Fibroblast of skin of left quadriceps (primary cell): ENCODE measurements around the gene ADAP1.

Source experiments
- DNase-seq, 2 experiments: peaks; one replicate each; pipeline ENCODE4 v3.0.0-alpha.2; 2013; ENCODE audit warnings: low read depth in 2 of 2

ADAP1 gene

DNA sequence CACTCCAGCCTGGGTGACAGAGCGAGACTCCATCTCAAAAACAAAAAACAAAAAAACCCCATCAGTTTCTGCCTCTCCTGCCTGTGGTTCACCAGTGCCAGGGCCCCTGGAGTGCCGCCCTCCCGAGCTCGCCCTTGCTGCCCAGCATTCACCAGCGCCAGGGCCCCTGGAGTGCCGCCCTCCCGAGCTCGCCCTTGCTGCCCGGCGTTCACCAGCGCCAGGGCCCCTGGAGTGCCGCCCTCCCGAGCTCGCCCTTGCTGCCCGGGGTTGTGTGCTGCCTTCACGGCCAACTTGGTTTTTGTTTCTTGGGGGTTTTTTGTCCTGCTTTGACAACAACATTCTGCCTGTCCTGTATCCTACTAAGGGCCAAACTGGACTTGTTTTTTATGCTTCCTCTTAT lies 91.4 kb downstream of the ADAP1 start:
- DNase-seq, result no peak

DNA sequence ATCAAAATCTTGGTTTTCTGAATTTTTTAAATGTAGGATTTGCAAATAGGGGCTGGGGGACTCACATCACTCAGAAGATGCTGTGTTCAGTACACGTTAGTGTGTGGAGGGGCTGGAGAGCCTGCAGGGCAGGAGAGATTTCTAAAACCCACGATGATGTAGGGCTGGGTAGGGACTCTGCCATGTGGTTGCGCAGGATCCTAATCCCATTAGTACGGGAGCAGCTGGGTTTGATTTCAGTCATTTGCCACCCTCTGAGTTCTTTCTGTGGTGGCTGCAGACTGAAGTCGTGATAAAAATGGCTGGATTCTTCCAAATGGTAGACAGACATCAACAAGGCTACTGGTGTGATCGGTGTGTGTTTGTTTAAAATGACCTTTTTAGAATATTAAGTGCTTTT lies 92.3 kb downstream of the ADAP1 start:
- no peak for DNase-seq

DNA sequence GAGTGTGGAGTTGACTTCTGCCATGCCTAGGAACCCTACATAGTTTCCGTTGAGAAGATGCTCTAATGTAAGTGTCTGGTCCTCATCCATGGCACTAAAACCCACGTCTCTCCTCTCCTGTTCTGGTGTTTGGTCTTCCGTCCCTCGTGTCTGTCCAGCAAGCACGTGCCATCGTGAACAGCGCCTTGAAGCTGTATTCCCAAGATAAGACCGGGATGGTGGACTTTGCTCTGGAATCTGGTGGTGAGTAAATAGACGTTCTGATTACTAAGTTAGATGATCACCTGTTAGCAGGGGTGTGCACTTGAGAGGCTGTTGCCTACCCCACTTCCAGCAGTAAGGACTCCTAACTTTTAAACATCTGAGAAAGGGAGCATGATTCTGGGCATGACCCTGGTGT lies 93.3 kb downstream of the ADAP1 start:
- DNase-seq, result no peak

DNA sequence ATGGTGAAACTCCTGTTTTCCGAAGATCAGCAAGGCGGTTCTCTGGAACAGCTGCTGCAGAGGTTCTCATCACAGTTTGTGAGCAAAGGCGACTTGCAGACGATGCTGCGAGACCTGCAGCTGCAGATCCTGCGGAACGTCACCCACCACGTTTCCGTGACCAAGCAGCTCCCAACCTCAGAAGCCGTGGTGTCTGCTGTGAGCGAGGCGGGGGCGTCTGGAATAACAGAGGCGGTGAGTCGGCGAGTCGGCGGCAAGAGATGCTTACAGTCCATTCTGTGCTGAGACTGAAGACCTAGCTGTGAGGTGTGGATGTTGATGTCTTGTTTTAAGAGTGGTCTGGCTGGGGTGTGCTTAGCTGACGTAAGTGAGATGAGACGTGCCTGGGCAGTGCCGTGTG lies 94.3 kb downstream of the ADAP1 start:
- DNase-seq, result no peak

DNA sequence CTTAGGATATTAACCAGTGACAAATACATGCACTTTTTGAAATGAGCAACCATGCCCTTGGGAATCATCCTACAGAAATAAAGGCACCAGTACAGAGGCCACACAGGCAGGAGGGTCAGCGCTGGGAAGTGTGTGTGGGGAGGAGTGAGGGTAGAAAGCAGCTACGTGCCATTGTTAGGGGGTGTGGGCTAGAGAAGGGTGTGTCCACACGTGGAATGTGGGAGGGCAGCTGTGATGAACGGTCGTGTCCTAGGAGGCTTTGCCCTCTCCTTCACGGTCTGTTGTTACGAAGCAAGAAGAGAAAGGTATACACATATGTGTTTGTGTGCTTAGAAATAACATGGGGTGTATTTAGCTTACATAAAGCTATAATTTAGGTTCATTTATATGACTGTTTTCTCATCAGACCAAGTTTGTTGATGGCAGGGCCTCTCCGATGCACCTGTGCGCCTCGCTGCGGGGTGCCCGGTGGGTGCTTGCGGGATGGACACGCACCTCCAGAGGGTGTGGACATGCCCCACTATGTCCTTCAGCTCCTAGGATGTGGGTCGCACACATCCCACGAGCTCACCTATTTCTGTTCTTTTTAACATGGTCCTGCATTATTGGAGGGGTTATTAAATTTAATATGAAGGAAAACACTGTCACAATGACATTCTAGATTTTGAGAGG lies 95.0 kb downstream of the ADAP1 start:
- DNase-seq, result no peak

DNA sequence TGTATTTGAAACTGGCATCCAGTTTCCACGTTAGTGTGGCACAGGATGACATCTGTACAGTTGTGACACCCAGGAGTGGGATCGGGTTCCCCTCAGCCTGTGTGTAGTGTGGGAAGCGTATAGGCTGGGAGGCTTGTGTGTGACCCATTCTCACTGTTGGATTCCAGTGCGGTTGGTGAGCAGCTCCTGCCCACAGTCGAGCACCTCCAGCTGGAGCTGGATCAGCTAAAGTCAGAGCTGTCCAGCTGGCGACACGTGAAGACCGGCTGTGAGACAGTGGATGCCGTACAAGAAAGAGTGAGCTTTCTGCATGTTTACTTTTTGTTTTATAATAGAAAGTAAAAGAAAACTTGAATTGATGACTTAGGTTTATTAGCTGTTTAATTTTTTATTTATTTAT lies 96.8 kb downstream of the ADAP1 start:
- no peak for DNase-seq

DNA sequence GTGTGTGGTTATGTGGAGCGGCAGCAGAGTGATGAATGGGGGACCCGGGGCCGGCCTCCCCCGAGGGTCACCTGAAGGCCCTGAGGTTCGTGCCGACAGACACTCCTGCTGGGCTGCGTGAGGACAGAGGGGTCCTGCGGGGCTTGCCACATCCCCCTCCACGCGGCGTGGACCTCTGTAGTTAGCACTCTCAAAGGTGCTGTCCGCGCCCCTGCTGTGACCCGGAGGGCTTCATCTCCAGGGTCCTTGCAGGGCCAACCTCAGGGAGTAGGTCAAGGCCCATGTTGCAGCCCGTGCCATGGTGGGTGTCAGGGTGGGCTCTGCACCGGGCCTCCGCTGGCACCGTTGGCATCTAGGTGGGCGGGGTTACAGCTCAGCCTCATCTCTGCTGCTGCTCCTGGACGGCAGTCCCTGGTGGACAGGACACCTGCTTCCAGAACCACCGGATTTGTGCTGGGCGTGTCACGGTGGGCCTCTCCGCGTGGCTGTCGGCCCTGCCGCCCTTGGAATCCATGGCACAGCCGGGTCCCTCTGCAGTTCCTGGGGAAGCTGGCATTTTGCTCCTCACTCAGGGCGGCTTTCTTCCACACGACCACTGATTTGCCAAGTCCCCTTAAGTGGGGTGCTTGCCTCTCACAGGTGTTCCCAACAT lies 97.9 kb downstream of the ADAP1 start:
- no peak for DNase-seq

DNA sequence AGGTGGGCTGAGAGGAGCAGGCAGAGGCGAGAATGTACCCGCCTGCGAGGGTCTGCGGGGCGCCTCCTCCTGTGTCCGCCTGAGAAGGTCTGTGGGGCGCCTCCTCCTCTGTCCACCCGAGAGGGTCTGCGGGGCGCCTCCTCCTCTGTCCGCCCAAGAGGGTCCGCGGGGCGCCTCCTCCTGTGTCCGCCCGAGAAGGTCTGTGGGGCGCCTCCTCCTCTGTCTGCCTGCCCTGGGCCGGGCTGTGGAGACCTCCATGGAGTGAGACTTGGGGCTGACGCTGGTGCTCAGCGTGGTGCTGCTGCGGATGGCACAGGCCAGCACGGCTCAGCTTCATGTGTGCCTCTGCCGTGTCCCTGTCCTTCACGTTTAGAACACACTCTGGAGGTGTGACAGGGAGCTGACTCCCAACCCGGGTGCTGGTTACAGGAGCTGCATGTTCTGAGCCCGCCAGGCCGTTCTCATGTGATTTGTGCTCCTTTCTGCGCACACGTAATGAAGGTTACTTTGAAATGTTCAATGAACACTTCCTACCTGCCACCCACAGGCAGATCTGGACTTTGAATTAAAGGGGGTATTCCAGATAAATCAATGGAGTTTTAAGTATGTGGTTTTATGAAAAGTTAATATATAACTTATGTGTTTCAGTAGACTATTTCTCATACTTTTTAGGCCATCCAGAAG lies 98.7 kb downstream of the ADAP1 start:
- no peak for DNase-seq

DNA sequence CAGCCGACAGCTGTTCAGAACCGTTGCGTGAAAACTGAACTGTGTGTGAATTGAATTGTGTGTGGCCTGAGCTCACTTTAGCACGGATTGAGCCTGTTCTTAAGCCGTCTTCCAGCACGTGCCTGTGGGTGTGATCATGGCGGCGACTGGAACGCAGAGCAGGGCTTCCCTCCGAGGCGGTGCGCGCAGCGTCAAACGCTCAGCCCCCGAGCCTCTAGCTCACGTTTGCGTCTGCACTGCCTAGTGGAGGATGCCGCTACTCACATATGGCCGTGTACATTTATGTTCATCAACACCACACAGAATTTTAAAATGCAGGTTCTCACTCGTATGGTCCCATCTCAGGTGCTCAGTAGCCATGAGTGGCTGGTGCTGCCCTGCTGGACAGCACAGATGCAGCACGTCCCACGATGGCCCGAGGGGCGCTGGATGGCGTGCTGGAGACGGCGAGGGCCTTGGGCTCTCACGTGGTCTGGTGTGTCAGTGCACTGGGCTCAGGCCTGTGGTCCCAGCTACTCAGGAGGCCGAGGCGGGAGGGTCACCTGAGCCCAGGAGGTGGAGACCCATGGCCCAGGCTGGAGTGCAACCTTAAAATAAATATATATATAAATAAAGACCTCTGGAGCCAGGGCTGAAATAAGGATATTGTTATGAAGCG lies 100.2 kb downstream of the ADAP1 start:
- DNase-seq, result no peak

DNA sequence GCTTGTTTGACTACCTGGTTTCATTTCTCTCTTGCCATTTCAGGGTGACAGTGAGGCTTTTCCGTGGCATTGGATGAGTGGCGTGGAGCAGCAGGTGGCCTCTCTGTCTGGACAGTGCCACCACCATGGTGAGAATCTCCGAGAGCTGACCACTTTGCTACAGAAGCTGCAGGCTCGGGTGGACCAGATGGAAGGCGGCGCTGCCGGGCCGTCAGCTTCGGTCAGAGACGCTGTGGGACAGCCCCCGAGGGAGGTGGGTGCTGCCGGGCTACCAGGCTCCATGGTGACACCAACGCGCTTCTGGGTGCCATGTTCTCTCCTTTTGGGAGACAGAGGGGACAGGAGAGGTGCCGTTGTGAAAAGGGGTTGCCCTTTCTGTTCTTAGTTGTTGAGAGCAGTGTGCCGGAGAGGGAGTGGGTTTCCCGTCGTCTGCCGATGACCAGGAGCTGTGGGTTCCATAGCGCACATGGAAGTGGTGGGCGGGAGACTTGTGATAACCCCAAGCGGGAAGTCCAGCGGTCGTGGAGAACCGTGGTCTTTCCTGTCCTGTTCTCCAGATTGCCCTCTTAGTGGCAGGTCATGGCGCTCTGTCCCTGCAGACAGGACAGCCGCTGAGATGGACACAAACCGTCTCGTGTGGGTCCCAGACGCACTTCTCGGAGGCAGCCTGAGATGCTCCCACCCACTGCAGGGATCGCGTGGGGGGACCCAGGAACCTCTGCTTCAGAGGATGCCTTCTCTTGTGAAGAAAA lies 100.9 kb downstream of the ADAP1 start:
- DNase-seq, result no peak

DNA sequence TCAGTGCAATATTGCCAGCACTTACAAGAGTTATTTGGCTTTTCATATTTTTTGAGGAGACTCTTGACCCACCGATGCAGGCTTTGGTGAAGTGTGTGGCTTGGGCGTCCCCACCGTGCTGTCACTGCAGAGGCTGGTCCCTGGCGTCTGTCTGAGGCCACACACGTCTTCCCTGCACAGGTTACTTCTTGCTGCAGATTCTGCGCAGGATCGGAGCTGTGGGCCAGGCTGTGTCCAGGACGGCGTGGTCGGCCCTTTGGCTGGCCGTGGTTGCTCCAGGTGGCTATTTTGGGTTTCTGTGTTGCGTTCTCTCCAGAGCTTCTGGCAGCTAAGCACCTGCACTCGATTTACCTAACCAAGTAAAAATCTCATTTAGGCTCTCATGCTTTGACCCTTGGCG lies 103.3 kb downstream of the ADAP1 start:
- DNase-seq, result no peak

DNA sequence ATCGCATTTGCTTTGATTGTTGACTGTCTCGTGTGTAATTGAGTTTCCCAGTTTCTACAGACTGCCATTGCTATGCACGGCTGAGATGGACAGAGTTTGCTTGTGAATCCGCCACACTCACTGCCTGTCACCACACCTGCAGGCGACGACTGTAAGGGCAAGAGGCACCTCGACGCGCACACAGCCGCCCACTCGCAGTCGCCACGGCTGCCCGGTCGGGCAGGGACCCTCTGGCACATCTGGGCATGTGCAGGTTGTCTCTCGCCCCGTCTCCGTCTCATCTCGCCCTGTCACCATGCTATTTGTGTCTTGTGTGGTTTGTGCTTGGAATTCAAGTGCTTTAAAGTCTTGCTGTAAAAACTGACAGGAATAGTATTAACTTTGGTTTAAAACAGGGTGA lies 104.7 kb downstream of the ADAP1 start:
- DNase-seq, result no peak

DNA sequence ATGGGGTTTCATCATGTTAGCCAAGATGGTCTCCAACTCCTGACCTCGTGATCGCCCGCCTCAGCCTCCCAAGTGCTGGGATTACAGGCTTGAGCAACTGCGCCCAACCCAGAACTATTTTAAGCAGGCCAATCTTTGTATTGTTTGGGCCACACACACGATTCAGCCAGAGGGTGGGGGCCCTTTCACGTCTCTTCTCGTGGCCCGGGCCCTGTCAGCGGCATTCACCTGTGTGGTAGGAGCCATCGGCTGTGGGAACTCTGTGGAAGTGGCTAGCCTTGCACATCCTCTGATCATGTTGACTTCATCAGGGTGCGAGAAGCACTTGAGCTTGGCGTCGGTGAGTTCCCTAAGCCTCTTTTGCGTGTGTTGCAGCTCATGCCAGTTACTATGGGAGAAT lies 105.3 kb downstream of the ADAP1 start:
- DNase-seq, result no peak
